ENCODE data around the gene GJC2.

GRCh38 chr1:228152097-228152917, 2.6 kb downstream of the GJC2 start:
- TF ChIP-seq POLR2A (IDR thresholded peaks at IDR 0.05) = no peak
- no peak for TF ChIP-seq CTCF (IDR thresholded peaks at IDR 0.05)

All from testis (tissue), 2 donors.